COR-L47 (cell line): ENCODE measurements around the gene PLIN1.

Source experiments
- DNase-seq: peaks from one replicate; lab custom pipeline; 2025; lab: John Stamatoyannopoulos, UW

The PLIN1 gene

GRCh38 chr15:89652666-89653065 is 26.5 kb downstream of the PLIN1 start:
- DNase-seq: no peak

- no peak for DNase-seq
Measured at GRCh38 chr15:89652131-89652530, 27.0 kb downstream of the PLIN1 start.

DNA sequence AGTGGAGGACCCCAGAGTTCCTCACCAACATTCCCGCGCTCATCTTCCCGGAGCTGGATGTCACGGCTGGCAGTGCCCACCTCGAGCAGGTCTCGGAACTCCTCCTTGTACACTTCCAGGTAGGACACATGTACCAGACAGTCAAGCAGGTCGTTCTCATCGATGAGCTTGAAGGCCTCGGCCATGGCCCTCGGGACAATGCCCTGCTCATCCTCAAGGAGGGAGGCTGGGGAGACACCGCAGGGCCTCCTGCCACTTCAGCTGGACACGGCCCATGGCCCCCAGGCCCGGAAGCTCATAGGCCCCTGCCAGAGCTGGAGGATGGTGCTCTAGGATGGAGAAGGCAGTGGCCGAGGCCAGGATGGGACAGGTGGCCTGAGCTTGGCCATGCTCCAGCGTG is 29.5 kb downstream of the PLIN1 start:
- no peak for DNase-seq

DNA sequence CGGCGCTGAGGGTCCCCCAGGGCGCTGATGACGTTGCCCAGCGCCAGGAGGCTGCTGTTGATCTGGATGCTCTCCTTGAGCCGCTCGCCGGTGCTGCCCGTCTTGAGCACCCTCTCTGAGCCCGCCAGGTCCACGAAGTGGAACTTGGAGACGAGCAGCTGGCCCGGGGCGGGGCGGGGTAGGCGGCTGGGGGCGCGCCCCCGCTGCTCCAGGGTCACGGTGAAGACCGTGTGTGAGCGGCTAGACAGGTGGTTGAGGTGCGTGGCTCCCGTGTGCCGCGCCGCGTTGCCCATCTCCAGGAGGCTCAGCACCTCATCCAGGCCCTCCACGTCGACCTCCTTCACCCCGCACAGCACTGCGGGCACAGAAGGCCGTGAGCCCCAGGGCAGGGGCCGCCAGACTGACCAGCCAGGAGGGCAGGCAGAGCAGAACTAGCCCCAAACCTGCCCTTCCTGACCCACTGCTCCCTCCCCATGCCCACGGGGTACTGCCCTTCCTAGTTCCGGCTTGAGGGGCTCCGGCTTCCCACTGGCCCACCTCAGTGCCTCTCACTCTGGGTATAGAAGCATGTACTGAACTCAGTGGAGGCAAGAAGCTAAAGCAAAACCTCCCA is 30.0 kb downstream of the PLIN1 start:
- DNase-seq: no peak

GRCh38 chr15:89648106-89649012 is 30.8 kb downstream of the PLIN1 start:
- no peak for DNase-seq

DNA sequence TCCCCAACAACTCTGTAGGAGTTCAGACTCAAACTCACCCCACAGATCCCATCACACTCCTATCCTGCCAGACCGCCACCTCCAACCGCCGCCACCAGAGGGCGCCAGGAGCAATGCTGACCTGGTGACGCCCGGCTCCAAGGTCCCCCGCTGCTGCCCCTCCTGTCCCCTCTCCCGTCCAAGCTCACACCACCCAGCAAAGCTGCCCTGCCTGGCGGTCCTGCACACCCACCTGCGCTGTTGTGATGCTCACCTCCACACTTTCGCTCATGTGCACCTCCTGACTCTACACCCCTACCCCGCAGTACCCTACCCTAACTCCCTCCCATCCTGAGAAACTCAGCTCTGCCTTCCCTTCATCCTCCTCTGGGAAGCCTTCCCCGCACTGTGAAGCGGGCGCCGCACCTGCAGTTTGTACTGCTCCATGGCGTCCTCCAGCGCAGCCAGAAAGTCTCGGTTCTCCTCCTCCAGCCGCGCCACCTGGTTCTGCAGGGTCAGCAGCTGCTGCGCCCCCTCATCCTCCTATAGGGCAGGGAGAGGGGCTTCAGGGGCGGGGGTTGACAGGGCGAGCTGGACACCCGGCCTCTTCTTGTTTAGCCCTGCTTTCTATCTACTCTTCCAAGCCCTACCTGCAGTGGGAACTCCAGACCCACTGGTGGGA is 31.8 kb downstream of the PLIN1 start:
- DNase-seq: peak; percentile 50

DNA sequence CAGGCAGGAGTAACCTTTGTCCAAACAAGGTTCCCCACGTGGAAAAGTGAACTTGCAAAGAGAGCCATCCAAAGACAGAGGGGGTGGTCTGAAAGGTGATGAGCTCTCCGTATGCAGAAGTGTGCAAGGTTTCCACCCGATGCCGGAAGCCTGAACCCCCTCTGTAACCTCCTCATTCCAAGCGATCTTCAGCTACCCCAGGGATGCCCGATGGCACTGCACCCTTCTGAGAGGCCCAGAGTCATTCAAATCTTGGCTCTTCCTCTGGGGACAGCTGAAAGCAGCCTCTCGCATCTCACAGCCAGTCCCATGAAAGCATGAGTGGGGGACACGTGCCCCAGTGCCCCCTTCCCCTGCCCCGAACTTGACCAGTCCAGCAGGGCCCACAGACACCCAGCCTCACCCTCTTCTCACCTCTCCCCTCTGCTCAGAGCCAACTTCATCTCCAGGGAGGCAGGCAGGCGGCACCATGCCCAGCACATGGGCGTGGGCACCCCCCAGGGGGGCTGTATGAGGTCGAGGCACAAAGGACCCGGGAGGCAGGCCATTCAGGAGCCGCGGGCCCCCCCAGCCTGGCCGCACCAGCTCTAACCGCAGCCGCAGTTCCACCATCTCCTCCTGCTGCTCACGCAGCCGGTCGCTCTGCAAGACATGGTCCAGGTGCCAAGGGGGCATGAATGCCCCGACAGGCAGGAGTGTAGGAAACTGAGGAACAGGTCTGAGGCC is 32.6 kb downstream of the PLIN1 start:
- no peak for DNase-seq

GRCh38 chr15:89645680-89646079 is 33.5 kb downstream of the PLIN1 start:
- no peak for DNase-seq

- DNase-seq: no peak
Measured at GRCh38 chr15:89642106-89642505, 37.1 kb downstream of the PLIN1 start.

GRCh38 chr15:89641053-89641452 is 38.1 kb downstream of the PLIN1 start:
- DNase-seq: no peak

GRCh38 chr15:89640245-89640644 is 38.9 kb downstream of the PLIN1 start:
- DNase-seq: no peak

DNA sequence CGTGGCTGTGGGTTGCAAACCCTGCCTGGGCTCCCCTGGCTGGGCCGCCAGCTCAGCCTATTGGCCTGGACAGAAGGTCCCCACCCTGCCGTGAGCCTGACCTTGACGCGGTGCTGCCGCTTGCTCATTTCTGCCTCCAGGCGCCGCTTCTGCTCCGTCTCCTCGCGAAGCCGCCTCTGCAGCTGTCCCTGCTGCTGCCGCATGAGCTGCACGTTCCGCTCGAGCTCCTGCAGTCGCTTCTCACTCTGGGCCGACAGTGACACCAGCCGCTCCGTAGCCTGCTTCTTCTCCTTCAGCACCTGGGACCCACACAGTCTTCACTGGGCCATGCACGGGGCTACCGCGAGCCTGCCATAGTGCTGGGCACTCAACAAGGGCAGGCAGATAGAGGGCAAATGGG is 45.6 kb downstream of the PLIN1 start:
- DNase-seq: no peak

- DNase-seq: no peak
Measured at GRCh38 chr15:89632563-89633430, 46.4 kb downstream of the PLIN1 start.

DNA sequence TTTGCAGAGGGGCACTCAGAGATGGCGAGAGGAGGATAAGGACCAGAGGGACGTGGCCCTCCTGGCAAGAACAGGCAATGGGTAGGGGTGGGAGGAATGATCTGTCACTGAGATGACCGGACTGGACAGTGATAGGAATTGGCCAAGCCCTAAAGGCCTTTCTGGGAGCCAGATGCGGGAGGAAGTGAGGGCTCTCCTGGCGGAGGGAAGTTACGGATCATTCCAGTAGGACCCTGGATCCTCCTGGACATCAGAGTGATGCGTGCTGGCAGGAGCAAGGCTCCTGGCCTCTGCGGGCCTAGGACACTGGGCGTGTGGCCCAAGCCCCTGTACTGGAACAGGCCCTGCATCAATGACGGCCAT is 47.3 kb downstream of the PLIN1 start:
- DNase-seq: no peak

GRCh38 chr15:89630974-89631901 is 47.9 kb downstream of the PLIN1 start:
- no peak for DNase-seq

DNA sequence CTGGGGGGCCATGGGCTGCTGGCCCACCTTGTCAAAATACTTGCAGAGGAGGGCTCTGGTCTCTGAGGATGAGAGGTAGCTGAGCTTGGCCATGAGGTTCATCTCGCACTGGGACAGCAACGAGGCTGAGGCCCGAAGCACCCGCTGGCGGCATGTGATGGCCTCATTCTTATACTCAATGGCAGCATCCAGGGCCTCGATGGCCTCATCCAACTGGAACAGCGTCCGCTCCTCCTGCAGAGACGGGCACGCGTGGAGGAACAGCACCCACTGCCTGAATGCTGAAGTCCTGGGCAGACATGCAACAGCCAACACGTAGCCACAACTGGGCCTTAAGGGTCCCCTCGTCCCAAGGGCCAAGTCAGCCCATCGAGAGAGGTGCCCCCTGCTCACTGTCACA is 48.9 kb downstream of the PLIN1 start:
- no peak for DNase-seq

GRCh38 chr15:89629829-89630228 is 49.3 kb downstream of the PLIN1 start:
- no peak for DNase-seq

DNA sequence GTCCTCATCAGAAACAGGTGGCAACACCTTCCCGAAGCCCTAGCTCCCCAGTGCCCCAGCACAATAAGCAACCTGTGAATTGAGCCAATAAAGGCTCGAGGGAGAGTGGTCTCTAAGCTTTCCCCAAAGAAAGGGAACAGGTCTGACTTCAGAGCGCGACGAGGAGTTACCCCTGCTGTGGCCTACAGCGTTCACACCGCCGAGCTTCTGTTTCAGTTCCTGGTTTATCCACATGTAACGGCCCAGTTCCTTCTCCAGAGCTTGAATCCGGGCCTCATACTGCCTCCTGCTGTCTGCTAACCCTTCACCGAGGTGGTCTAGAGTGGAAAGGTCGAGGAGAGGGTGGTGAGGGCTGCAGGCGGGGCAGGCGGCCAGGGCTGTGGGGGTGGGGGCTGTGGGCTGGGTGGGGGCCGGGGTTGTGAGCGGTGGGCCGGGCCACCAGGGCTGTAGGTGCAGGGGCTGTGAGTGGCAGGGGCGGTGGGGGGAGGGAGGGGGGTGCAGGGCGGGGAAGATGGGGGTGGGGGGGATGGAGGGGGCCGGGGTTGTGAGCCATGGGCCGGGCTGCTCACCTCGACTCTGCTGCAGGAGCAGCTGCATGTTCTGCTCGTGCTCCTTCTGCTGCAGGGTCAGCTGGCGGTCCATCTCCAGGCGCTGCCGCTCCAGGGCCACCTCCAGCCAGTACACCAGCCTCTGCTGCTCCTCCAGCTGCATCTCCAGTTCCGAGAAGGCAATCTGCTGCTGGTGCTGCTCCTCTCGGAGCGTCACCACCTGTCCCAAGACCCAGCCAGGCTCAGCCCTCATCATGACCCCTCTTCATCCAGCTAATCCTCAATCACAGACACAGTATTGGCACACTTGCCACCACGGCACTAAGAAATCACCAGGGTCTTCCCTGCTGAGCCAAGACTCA is 50.1 kb downstream of the PLIN1 start:
- DNase-seq: no peak

DNA sequence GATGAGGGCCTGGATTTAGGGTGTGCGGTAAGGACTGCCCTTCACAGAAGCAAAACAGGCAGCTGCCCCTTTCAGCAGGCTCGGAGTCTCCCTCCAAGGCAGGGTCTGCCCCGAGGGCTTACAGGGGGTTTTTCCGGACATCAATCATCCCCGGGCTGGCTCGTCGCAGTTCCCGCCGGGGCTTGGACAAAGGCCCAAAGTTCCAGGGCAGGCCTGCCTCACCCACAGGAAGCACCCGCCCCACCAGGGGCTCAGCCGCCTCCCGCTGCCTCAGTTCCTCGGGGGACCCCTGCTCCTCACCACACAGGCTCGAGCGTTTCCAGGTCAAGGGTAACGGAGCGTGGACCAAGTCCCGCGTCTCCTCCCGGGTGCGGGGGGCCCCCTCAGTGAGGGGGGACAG is 50.9 kb downstream of the PLIN1 start:
- no peak for DNase-seq
